ENCODE results near the gene SYT12.

DNA sequence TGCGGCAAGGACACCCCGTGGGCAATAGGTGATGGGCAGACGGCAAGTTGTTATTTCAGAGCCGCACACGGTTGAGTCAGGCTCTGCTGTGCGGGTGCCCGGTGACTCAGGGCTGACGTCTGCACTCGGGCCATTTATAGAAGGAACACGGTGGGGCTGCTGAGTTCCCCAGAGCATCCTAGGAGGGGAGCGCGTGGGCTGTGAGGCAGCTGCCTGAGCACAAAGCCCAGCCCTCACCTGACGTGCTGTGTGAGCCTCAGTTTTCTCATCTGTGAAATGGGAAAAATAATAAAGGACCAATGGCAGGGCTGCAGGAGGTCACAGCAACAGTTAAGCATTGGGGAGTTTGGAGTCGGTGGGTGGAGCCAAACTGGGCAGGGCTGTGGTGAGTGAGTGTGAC is 22.4 kb downstream of the SYT12 start:
- TF ChIP-seq, protein P1, sequence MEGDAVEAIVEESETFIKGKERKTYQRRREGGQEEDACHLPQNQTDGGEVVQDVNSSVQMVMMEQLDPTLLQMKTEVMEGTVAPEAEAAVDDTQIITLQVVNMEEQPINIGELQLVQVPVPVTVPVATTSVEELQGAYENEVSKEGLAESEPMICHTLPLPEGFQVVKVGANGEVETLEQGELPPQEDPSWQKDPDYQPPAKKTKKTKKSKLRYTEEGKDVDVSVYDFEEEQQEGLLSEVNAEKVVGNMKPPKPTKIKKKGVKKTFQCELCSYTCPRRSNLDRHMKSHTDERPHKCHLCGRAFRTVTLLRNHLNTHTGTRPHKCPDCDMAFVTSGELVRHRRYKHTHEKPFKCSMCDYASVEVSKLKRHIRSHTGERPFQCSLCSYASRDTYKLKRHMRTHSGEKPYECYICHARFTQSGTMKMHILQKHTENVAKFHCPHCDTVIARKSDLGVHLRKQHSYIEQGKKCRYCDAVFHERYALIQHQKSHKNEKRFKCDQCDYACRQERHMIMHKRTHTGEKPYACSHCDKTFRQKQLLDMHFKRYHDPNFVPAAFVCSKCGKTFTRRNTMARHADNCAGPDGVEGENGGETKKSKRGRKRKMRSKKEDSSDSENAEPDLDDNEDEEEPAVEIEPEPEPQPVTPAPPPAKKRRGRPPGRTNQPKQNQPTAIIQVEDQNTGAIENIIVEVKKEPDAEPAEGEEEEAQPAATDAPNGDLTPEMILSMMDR (conservative IDR thresholded peaks at IDR 0.05; ENCODE audit: low read depth, low read length): no peak
- TF ChIP-seq EZH2 (IDR thresholded peaks at IDR 0.05; ENCODE audit: borderline replicate concordance, low read depth, low read length, poor library complexity, severe bottlenecking): no peak
